ENCODE results near the gene HUS1B.

HUS1B gene

DNA sequence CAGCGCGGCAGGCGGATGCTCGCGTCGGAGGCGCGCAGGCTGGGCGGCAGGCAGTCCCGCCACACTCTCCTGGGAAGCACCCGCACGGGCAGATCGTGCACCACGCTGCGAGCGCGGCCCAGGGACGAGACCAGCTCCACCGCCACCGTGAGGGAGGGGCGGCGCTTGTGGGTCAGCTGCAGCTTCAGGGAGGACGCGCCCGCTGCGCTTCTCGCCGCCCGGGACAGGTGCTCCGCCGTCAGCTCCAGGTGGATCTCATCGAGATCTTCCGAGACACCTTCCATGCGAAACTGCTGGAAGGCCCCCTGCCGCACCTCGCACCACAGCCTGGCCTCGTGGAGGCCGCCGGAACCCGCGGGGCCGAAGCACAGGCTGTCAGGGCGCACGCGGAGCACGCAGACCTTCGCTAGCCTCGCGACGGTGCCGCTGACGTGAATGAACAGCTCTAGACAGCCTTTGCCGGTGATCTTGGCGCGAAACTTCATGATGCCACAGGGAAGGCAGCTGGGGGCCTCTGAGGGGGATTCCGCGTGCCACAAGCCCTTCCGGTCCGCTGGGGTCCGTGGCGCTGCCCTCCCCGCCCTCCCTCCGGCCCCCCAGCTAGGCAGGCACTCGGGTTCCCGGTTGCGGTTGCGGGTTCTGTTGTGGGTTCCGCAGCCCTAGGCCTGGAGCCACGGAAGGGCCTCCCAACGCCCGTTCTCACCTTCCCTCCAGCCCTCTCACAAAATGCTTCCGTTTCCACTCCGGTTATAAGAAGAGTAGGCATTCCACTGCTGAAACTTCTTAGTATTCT lies at the start of gene HUS1B:
HUS1B (minus strand) TSS at position 641 of the 793 bp plus-strand sequence; CDS start at position 485, 156 bp downstream.
- TF ChIP-seq CTCF (IDR thresholded peaks at IDR 0.05; ENCODE audit: borderline replicate concordance, insufficient read depth, low read depth, low read length), result no peak
- H3K4me3 ChIP-seq (ENCODE audit: low read depth, low read length), result no peak within 1 kb of the TSS

- H3K4me3 ChIP-seq (ENCODE audit: low read depth, low read length), result no peak overlapping the region
- TF ChIP-seq CTCF (IDR thresholded peaks at IDR 0.05; ENCODE audit: borderline replicate concordance, insufficient read depth, low read depth, low read length), result no peak
These were observed 49.2 kb upstream of the HUS1B start for GRCh38 chr6:706146-706545.

DNA sequence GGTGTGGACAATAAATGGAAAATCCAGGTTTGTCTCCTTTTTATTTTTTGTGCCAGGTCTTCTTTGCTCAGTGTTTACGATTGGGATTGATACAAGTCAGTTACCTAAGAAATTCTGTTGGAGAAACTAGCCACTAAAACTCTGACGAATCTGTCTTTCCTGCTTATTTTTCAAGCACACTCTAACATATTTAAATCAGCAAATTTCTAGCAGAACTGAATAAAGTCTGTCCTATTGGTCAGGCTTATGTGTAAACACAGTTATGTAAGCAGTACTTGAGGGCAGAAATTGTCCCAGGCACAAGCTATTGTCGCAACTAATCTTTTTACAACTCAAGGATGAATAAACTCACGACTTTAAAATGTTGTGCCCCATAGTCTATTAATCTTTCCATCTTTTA lies 48.1 kb upstream of the HUS1B start:
- TF ChIP-seq CTCF (IDR thresholded peaks at IDR 0.05; ENCODE audit: borderline replicate concordance, insufficient read depth, low read depth, low read length), result no peak
- no peak overlapping the region for H3K4me3 ChIP-seq (ENCODE audit: low read depth, low read length)

DNA sequence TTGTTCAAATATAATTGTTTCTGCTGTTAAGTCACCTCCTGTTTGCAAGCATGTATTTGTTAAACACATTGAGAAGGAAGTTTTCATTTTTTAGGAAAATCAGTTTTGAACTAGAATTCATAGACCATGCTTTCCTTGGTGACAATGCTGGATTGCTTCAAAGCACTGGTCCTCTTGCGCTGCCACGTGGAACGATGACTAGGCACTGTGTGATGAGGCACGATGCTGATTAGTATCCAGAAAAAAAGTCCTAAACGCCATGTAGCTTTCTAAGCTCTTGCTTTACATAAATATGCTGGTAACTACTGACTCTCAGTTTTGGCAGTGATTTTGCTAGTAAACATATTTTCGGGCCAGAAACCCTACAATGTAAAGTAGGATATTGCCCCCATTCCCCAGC lies 47.1 kb upstream of the HUS1B start:
- TF ChIP-seq CTCF (IDR thresholded peaks at IDR 0.05; ENCODE audit: borderline replicate concordance, insufficient read depth, low read depth, low read length), result no peak
- H3K4me3 ChIP-seq (ENCODE audit: low read depth, low read length), result no peak overlapping the region

GRCh38 chr6:703552-703951 lies 46.7 kb upstream of the HUS1B start:
- TF ChIP-seq CTCF (IDR thresholded peaks at IDR 0.05; ENCODE audit: borderline replicate concordance, insufficient read depth, low read depth, low read length), result no peak

DNA sequence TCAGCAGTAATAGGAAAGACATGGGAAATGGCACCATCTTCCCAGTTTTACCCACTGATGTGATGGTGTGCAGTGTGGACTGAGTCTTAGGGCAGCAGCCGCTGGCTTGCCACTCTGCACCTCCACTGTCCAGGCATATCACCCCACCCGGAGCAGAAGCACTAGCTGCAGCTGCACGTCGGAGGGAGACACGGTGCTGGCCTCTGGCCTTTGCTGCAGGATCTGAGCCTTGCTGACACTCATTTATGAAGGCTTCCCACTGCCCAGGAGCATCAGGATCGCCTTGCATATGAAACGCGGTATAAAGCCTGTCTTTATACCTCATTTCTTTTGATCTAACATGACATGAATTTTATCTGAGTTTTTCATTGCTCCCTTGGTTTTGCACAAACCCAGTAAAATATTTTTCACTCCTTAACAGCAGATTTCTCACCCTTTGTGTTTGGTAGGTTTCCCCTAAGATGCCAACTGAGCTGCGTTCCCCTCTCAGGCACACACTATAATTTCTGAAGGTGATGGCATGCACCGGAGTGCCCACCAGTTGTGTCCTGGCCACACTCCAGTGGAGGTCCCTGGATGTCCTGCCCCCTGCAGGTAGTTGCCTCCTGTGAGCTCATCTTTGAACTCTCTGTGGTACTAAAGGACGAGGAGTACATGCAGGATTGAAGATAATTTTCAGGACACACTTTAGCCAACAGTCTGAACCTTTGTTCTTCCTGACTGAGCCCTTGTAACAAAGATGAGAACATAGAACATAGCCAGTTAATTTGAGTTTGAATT lies 45.0 kb upstream of the HUS1B start:
- H3K4me3 ChIP-seq (ENCODE audit: low read depth, low read length), result no peak overlapping the region
- peak; percentile 23; the same call in 1 of the 2 replicates for TF ChIP-seq CTCF (IDR thresholded peaks at IDR 0.05; ENCODE audit: borderline replicate concordance, insufficient read depth, low read depth, low read length)

More at GRCh38 chr6:703552-703951, 46.7 kb upstream of the HUS1B start:
- no peak overlapping the region for H3K4me3 ChIP-seq (ENCODE audit: low read depth, low read length)

All from GM12875 (cell line).